Nephron progenitor cell (in vitro differentiated cells): Measurements from ENCODE around the gene ISYNA1.
"Not testable (repeated sequence)": the region's sequence is repeated elsewhere in the genome, so short reads cannot be mapped to it uniquely, and the experiment has no call there.

Experiments
- DNase-seq: peaks from one replicate; pipeline ENCODE4 v3.0.0; 2021
- H3K27ac Mint-ChIP-seq: 2 replicates; pipeline ENCODE4 v1.8.0; 2021; ENCODE audit warnings: mild to moderate bottlenecking, moderate library complexity, mixed read lengths
- H3K27me3 Mint-ChIP-seq: 2 replicates; pipeline ENCODE4 v1.8.0; 2021; ENCODE audit warnings: mild to moderate bottlenecking, low read depth, mixed read lengths; ENCODE audit not compliant: poor library complexity
- H3K36me3 Mint-ChIP-seq: 2 replicates; pipeline ENCODE4 v1.8.0; 2021; ENCODE audit warnings: low read depth, mixed read lengths
- H3K4me1 Mint-ChIP-seq: 2 replicates; pipeline ENCODE4 v1.8.0; 2021; ENCODE audit warnings: mixed read lengths
- H3K4me3 Mint-ChIP-seq: 2 replicates; pipeline ENCODE4 v1.8.0; 2021; ENCODE audit warnings: mild to moderate bottlenecking, moderate library complexity, mixed read lengths
- H3K9me3 Mint-ChIP-seq: 2 replicates; pipeline ENCODE4 v1.8.0; 2021; ENCODE audit warnings: mild to moderate bottlenecking, moderate library complexity, mixed read lengths
- TF ChIP-seq, protein P1 (sequence below): fragments of 200-600 bp; sonication (generic); IDR thresholded peaks from 2 replicates; pipeline ENCODE4 v1.5.0; 2021; ENCODE audit warnings: antibody characterized with exemption

Gene ISYNA1

DNA sequence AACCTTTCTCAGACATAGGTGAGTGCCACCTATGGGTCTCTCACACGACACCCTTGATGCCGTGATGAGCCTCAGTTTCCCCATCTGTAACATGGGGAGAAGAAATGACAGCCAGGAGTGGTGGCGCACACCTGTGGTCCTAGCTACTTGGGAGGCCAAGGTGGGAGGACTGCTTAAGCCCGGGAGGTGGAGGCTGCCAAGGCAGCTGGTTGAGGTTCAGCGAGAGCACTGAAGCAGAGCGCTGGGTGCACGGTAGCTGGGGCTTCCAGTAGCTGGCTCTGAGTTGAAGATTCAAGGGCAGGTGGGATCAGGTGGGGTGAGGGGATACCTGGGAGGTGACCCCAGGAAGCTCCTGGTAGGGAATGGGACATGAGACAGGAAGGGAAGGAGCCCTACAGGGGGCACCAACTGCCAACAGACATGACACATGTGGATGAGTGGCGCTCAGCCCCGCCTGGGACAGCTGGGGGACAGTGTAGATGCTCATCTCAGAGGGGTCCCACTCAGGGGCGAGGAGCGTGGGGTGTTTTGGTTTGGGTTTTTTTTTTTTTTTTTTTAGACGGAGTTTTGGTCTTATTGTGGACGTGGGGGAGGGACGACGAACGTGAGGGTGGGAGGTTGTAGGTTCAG lies 25.2 kb downstream of the ISYNA1 start:
- peaks cover 29% of the 10 kb centered on the region for H3K27me3 Mint-ChIP-seq
- no peak for DNase-seq
- H3K4me3 Mint-ChIP-seq: no peak overlapping the region
- H3K36me3 Mint-ChIP-seq: no peaks in the 10 kb centered on the region
- peaks cover 41% of the 10 kb centered on the region for H3K4me1 Mint-ChIP-seq
- H3K27ac Mint-ChIP-seq: no peak overlapping the region
- TF ChIP-seq, protein P1, sequence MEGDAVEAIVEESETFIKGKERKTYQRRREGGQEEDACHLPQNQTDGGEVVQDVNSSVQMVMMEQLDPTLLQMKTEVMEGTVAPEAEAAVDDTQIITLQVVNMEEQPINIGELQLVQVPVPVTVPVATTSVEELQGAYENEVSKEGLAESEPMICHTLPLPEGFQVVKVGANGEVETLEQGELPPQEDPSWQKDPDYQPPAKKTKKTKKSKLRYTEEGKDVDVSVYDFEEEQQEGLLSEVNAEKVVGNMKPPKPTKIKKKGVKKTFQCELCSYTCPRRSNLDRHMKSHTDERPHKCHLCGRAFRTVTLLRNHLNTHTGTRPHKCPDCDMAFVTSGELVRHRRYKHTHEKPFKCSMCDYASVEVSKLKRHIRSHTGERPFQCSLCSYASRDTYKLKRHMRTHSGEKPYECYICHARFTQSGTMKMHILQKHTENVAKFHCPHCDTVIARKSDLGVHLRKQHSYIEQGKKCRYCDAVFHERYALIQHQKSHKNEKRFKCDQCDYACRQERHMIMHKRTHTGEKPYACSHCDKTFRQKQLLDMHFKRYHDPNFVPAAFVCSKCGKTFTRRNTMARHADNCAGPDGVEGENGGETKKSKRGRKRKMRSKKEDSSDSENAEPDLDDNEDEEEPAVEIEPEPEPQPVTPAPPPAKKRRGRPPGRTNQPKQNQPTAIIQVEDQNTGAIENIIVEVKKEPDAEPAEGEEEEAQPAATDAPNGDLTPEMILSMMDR: no peak
- H3K9me3 Mint-ChIP-seq: no peaks in the 10 kb centered on the region

DNA sequence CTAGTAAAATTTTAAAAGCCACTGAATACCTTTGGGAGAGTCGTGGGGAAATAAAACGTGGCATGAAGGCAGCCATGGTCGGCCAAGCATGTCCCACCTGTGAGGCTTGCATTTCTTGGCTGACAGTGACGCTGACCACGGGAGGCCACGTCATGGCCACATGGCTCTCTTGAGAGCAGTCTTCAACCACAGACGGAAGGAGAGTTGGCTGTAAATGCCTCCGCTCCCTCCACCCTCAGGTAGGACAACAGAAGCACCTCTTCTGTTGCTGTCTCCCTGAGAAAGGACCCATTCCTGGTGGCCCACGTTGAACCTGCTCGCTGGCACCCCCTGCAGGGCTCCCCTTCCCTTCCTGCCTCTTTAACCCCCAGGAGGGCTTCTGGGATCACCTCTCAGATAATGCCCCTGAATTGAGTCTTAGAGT lies 29.9 kb downstream of the ISYNA1 start:
- peak; percentile 39 for DNase-seq
- TF ChIP-seq, protein P1: peak; percentile 39
- peaks cover 9% of the 10 kb centered on the region for H3K4me1 Mint-ChIP-seq

DNA sequence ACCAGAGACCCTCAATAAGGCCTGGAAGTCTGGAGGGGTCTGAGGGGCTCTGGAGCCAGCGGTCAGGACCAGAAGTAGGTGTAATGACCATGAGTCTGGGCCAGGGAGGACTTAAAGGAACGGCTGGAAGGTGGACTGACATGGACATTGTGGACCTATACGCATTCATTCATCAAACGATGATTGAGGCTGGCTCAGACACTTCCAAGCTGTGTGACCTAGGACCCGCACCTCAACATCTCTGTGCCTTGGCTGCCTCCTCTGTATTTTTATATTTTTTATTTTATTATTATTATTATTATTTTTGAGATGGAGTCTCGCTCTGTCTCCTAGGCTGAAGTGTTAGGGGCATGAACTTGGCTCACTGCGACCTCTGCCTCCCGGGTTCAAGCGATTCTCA lies 31.2 kb downstream of the ISYNA1 start:
- no peak for DNase-seq
- Mint-ChIP-seq H3K27ac (no peak overlapping the region), H3K4me3 (no peak overlapping the region), H3K36me3 (no peaks in the 10 kb centered on the region), H3K9me3 (no peaks in the 10 kb centered on the region), H3K27me3 (peaks cover 16% of the 10 kb centered on the region), H3K4me1 (peaks cover 23% of the 10 kb centered on the region)
- TF ChIP-seq, protein P1: no peak

More for the DNA sequence above, 29.9 kb downstream of the ISYNA1 start:
- Mint-ChIP-seq H3K9me3 (no peaks in the 10 kb centered on the region), H3K27ac (no peak overlapping the region), H3K36me3 (no peaks in the 10 kb centered on the region), H3K27me3 (peaks cover 25% of the 10 kb centered on the region), H3K4me3 (no peak overlapping the region)

DNA sequence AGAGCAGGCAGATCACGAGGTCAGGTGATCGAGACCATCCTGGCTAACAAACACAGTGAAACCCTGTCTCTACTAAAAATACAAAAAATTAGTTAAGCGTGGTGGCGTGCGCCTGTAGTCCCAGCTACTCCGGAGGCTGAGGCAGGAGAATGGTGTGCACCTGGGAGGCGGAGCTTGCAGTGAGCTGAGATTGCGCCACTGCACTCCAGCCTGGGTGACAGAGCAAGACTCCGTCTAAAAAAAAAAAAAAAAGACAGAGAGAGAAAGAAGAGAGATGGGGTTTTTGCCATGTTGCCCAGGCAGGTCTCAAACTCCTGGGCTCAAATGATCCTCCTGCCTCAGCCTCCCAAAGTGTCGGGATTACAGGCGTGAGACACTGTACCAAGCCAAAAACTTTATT lies 32.2 kb downstream of the ISYNA1 start:
- H3K27ac Mint-ChIP-seq, DNase-seq, H3K9me3 Mint-ChIP-seq, H3K36me3 Mint-ChIP-seq, H3K4me3 Mint-ChIP-seq: not testable (repeated sequence)
- H3K27me3 Mint-ChIP-seq: peaks cover 11% of the 10 kb centered on the region
- peaks cover 26% of the 10 kb centered on the region for H3K4me1 Mint-ChIP-seq

DNA sequence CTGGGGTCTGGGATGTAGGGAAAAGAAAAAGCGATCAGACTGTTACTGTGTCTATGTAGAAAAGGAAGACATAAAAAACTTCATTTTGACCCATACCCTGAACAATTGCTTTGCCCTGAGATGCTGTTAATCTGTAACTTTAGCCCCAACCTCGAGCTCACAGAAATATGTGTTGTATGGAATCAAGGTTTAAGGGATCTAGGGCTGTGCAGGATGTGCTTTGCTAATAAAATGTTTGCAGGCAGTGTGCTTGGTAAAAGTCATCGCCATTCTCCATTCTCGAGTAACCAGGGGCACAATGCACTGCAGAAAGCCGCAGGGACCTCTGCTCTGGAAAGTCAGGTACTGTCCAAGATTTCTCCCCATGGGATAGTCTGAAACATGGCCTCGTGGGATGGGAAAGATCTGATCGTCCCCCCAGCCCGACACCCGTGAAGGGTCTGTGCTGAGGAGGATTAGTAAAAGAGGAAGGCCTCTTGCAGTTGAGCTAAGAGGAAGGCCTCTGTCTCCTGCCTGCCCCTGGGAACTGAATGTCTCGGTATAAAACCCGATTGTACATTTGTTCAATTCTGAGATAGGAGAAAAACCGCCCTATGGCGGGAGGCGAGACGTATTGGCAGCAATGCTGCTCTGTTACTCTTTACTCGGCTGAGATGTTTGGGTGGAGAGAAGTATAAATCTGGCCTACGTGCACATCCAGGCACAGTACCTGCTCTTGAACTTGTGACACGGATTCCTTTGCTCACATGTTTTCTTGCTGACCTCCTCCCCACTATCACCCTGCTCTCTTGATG lies 35.3 kb downstream of the ISYNA1 start:
- H3K36me3 Mint-ChIP-seq, H3K4me3 Mint-ChIP-seq, DNase-seq, H3K9me3 Mint-ChIP-seq, H3K27ac Mint-ChIP-seq: not testable (repeated sequence)
- peaks cover 22% of the 10 kb centered on the region for H3K4me1 Mint-ChIP-seq
- peaks cover 13% of the 10 kb centered on the region for H3K27me3 Mint-ChIP-seq

DNA sequence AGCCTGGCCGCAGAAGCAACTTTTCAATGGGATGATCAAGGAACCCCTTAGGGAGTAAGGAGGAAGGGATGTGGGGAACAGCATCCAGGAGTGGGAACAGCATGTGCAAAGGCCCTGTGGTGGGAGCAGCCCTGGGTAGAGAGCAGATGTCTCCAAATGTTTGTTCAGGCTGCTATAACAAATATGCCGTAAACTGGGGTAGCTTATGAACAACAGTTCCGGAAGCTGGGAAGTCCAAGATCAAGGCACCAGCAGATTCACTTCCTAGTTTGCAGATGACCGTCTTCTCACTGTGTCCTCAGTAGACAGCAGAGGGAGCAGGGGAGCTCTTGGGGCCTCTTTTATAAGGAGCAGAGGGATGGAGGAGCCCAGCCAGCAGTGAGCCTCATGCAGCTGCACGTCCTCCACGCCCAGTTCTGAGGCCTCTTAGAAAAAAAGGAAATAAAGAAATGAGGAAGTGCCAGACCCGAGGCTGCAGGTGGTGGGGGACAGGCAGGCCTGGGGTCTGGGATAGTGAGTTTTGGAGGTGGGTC lies 36.3 kb downstream of the ISYNA1 start:
- no peak for DNase-seq
- Mint-ChIP-seq H3K27ac (no peak overlapping the region), H3K4me3 (no peak overlapping the region)

More for the DNA sequence above, 36.3 kb downstream of the ISYNA1 start:
- Mint-ChIP-seq H3K4me1 (peaks cover 28% of the 10 kb centered on the region), H3K27me3 (peaks cover 12% of the 10 kb centered on the region), H3K9me3 (no peaks in the 10 kb centered on the region), H3K36me3 (no peaks in the 10 kb centered on the region)
- TF ChIP-seq, protein P1: peak; percentile 8
